Measurements from ENCODE around the gene DENND10. TPM values are rescaled to one million over a fixed set of nuclear protein-coding genes. Genes with fewer than 3 reads are reported as not detected.

Gene DENND10
- total and polyA plus RNA-seq, 2 experiments from 2014 or later, result 41.4 to 41.8 TPM

DNA sequence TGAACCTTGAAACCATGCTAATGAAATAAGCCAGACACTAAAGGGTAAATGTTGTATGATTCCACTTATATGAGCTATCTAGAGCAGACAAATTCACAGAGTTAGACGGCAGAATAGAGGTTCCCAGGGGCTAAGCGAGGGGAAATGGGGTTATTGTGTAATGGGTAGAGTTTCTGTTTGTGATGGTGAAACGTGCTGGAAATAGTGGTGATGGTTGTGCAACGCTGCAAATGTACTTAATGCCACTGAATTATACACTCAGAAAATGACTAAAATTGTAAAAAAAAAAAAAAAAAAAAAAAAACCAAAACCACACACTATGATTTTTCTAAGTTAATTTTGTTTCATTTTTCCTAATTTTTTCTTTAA, 31.6 kb downstream of the DENND10 start:
- DNase-seq (ENCODE audit: low spot score), result no peak
- no peak overlapping the region for H3K4me2 ChIP-seq
- no peak for ATAC-seq
- peaks cover 10% of the 10 kb centered on the region; the same call in 1 of the 2 replicates for H3K36me3 ChIP-seq (ENCODE audit: insufficient read depth)
- TF ChIP-seq POLR2AphosphoS5 (IDR thresholded peaks at IDR 0.05; ENCODE audit: low read depth), result no peak
- no peak for TF ChIP-seq STAT1 (IDR thresholded peaks at IDR 0.05; ENCODE audit: unreplicated experiment)
- no peak for TF ChIP-seq ZNF114 (CRISPR knock-in tag; IDR thresholded peaks at IDR 0.05)
- TF ChIP-seq, protein P1, sequence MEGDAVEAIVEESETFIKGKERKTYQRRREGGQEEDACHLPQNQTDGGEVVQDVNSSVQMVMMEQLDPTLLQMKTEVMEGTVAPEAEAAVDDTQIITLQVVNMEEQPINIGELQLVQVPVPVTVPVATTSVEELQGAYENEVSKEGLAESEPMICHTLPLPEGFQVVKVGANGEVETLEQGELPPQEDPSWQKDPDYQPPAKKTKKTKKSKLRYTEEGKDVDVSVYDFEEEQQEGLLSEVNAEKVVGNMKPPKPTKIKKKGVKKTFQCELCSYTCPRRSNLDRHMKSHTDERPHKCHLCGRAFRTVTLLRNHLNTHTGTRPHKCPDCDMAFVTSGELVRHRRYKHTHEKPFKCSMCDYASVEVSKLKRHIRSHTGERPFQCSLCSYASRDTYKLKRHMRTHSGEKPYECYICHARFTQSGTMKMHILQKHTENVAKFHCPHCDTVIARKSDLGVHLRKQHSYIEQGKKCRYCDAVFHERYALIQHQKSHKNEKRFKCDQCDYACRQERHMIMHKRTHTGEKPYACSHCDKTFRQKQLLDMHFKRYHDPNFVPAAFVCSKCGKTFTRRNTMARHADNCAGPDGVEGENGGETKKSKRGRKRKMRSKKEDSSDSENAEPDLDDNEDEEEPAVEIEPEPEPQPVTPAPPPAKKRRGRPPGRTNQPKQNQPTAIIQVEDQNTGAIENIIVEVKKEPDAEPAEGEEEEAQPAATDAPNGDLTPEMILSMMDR (conservative IDR thresholded peaks at IDR 0.05; ENCODE audit: low read depth in 2 of 2), result no peak
- no peak for TF ChIP-seq JUNB (IDR thresholded peaks at IDR 0.05; ENCODE audit: unreplicated experiment)
- no peak for TF ChIP-seq ZNF331 (CRISPR knock-in tag; IDR thresholded peaks at IDR 0.05; ENCODE audit: low read depth)
- no peak for TF ChIP-seq EZH2phosphoT487 (IDR thresholded peaks at IDR 0.05; ENCODE audit: unreplicated experiment)
- TF ChIP-seq EZH2 (IDR thresholded peaks at IDR 0.05; ENCODE audit: low read depth, unreplicated experiment), result no peak
- TF ChIP-seq, protein P2, sequence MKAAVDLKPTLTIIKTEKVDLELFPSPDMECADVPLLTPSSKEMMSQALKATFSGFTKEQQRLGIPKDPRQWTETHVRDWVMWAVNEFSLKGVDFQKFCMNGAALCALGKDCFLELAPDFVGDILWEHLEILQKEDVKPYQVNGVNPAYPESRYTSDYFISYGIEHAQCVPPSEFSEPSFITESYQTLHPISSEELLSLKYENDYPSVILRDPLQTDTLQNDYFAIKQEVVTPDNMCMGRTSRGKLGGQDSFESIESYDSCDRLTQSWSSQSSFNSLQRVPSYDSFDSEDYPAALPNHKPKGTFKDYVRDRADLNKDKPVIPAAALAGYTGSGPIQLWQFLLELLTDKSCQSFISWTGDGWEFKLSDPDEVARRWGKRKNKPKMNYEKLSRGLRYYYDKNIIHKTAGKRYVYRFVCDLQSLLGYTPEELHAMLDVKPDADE (IDR thresholded peaks at IDR 0.05), result no peak
- TF ChIP-seq NANOG (IDR thresholded peaks at IDR 0.05; ENCODE audit: borderline replicate concordance), result no peak
- TF ChIP-seq, protein P3, sequence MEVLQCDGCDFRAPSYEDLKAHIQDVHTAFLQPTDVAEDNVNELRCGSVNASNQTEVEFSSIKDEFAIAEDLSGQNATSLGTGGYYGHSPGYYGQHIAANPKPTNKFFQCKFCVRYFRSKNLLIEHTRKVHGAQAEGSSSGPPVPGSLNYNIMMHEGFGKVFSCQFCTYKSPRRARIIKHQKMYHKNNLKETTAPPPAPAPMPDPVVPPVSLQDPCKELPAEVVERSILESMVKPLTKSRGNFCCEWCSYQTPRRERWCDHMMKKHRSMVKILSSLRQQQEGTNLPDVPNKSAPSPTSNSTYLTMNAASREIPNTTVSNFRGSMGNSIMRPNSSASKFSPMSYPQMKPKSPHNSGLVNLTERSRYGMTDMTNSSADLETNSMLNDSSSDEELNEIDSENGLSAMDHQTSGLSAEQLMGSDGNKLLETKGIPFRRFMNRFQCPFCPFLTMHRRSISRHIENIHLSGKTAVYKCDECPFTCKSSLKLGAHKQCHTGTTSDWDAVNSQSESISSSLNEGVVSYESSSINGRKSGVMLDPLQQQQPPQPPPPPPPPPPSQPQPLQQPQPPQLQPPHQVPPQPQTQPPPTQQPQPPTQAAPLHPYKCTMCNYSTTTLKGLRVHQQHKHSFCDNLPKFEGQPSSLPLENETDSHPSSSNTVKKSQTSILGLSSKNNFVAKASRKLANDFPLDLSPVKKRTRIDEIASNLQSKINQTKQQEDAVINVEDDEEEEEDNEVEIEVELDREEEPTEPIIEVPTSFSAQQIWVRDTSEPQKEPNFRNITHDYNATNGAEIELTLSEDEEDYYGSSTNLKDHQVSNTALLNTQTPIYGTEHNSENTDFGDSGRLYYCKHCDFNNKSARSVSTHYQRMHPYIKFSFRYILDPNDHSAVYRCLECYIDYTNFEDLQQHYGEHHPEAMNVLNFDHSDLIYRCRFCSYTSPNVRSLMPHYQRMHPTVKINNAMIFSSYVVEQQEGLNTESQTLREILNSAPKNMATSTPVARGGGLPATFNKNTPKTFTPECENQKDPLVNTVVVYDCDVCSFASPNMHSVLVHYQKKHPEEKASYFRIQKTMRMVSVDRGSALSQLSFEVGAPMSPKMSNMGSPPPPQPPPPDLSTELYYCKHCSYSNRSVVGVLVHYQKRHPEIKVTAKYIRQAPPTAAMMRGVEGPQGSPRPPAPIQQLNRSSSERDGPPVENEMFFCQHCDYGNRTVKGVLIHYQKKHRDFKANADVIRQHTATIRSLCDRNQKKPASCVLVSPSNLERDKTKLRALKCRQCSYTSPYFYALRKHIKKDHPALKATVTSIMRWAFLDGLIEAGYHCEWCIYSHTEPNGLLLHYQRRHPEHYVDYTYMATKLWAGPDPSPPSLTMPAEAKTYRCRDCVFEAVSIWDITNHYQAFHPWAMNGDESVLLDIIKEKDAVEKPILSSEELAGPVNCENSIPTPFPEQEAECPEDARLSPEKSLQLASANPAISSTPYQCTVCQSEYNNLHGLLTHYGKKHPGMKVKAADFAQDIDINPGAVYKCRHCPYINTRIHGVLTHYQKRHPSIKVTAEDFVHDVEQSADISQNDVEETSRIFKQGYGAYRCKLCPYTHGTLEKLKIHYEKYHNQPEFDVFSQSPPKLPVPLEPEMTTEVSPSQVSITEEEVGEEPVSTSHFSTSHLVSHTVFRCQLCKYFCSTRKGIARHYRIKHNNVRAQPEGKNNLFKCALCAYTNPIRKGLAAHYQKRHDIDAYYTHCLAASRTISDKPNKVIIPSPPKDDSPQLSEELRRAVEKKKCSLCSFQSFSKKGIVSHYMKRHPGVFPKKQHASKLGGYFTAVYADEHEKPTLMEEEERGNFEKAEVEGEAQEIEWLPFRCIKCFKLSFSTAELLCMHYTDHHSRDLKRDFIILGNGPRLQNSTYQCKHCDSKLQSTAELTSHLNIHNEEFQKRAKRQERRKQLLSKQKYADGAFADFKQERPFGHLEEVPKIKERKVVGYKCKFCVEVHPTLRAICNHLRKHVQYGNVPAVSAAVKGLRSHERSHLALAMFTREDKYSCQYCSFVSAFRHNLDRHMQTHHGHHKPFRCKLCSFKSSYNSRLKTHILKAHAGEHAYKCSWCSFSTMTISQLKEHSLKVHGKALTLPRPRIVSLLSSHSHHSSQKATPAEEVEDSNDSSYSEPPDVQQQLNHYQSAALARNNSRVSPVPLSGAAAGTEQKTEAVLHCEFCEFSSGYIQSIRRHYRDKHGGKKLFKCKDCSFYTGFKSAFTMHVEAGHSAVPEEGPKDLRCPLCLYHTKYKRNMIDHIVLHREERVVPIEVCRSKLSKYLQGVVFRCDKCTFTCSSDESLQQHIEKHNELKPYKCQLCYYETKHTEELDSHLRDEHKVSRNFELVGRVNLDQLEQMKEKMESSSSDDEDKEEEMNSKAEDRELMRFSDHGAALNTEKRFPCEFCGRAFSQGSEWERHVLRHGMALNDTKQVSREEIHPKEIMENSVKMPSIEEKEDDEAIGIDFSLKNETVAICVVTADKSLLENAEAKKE (CRISPR knock-in tag; IDR thresholded peaks at IDR 0.05), result no peak
- TF ChIP-seq, protein P4, sequence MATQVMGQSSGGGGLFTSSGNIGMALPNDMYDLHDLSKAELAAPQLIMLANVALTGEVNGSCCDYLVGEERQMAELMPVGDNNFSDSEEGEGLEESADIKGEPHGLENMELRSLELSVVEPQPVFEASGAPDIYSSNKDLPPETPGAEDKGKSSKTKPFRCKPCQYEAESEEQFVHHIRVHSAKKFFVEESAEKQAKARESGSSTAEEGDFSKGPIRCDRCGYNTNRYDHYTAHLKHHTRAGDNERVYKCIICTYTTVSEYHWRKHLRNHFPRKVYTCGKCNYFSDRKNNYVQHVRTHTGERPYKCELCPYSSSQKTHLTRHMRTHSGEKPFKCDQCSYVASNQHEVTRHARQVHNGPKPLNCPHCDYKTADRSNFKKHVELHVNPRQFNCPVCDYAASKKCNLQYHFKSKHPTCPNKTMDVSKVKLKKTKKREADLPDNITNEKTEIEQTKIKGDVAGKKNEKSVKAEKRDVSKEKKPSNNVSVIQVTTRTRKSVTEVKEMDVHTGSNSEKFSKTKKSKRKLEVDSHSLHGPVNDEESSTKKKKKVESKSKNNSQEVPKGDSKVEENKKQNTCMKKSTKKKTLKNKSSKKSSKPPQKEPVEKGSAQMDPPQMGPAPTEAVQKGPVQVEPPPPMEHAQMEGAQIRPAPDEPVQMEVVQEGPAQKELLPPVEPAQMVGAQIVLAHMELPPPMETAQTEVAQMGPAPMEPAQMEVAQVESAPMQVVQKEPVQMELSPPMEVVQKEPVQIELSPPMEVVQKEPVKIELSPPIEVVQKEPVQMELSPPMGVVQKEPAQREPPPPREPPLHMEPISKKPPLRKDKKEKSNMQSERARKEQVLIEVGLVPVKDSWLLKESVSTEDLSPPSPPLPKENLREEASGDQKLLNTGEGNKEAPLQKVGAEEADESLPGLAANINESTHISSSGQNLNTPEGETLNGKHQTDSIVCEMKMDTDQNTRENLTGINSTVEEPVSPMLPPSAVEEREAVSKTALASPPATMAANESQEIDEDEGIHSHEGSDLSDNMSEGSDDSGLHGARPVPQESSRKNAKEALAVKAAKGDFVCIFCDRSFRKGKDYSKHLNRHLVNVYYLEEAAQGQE (IDR thresholded peaks at IDR 0.05; ENCODE audit: unreplicated experiment), result no peak
- no peak for TF ChIP-seq CREB1 (CRISPR knock-in tag; IDR thresholded peaks at IDR 0.05; ENCODE audit: low read depth)
- Mint-ChIP-seq H3K27ac (no peak overlapping the region), H3K4me1 (no peaks in the 10 kb centered on the region), H3K36me3 (ENCODE audit: low read depth) (peaks cover 50% of the 10 kb centered on the region), H3K27me3 (ENCODE audit: insufficient read depth, low read depth, poor library complexity) (no peaks in the 10 kb centered on the region), H3K9me3 (peaks cover 3% of the 10 kb centered on the region; the same call in 1 of the 3 replicates), H3K4me3 (no peak overlapping the region)
- no peak overlapping the region for H3K27ac ChIP-seq (ENCODE audit: low read depth)
- no peaks in the 10 kb centered on the region for H3K4me1 ChIP-seq (ENCODE audit: insufficient read depth)
- H3K27me3 ChIP-seq (ENCODE audit: insufficient read depth), result no peaks in the 10 kb centered on the region
- H3K79me2 ChIP-seq (replicated peaks; ENCODE audit: insufficient read depth), result no peaks in the 10 kb centered on the region
- H2AFZ ChIP-seq, result no peak overlapping the region
- no peak overlapping the region for H3K4me3 ChIP-seq
- no peaks in the 10 kb centered on the region for H3K9me2 ChIP-seq (ENCODE audit: insufficient read depth)
- H3F3A ChIP-seq (replicated peaks; ENCODE audit: low read depth), result no peaks in the 10 kb centered on the region
- no peaks in the 10 kb centered on the region; the same call in 1 of the 2 replicates for H4K20me1 ChIP-seq (replicated peaks; ENCODE audit: insufficient read depth)

Data from GM23338 (cell line).